ENCODE measurements around the gene RBM15B. TPM values are rescaled to one million over a fixed set of nuclear protein-coding genes. Genes with fewer than 3 reads are reported as not detected.
A peak's percentile ranks its signal among the peaks of the same experiment; 100 is the strongest.

The RBM15B gene, protein sequence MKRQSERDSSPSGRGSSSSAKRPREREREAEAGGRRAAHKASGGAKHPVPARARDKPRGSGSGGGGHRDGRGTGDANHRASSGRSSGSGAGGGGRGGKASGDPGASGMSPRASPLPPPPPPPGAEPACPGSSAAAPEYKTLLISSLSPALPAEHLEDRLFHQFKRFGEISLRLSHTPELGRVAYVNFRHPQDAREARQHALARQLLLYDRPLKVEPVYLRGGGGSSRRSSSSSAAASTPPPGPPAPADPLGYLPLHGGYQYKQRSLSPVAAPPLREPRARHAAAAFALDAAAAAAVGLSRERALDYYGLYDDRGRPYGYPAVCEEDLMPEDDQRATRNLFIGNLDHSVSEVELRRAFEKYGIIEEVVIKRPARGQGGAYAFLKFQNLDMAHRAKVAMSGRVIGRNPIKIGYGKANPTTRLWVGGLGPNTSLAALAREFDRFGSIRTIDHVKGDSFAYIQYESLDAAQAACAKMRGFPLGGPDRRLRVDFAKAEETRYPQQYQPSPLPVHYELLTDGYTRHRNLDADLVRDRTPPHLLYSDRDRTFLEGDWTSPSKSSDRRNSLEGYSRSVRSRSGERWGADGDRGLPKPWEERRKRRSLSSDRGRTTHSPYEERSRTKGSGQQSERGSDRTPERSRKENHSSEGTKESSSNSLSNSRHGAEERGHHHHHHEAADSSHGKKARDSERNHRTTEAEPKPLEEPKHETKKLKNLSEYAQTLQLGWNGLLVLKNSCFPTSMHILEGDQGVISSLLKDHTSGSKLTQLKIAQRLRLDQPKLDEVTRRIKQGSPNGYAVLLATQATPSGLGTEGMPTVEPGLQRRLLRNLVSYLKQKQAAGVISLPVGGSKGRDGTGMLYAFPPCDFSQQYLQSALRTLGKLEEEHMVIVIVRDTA
- polyA plus RNA-seq (2011; rRNA removed) (8.4 and 11.9 TPM in 2 replicates), polyA minus RNA-seq (2011; rRNA and poly(A)+ RNA removed) (13.8 and 18.5 TPM in 2 replicates)

DNA sequence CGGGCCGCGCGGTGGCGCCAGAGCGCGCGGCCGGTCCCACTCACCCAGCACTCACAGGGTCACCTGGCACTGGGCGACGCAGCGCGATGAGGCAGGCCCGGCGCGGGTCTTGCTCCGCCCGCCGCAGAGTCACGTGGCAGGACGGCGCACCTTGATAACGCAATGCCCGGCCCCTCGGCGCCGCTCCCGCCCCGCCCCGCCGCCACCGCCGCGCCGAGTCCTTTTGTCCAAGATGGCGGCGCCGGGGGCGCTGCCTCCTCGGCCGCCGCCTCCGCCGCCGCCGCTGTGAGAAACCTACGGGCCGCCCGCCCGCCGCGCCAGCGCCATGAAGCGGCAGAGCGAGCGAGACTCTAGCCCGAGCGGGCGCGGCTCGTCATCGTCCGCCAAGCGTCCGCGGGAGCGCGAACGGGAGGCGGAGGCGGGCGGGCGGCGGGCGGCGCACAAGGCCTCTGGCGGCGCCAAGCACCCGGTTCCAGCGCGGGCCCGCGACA lies at the start of gene RBM15B:
Gene RBM15B (plus strand): TSS at position 211 of the 491 bp plus-strand sequence. CDS start 115 bp downstream, at position 326.
- TF ChIP-seq, protein P1, sequence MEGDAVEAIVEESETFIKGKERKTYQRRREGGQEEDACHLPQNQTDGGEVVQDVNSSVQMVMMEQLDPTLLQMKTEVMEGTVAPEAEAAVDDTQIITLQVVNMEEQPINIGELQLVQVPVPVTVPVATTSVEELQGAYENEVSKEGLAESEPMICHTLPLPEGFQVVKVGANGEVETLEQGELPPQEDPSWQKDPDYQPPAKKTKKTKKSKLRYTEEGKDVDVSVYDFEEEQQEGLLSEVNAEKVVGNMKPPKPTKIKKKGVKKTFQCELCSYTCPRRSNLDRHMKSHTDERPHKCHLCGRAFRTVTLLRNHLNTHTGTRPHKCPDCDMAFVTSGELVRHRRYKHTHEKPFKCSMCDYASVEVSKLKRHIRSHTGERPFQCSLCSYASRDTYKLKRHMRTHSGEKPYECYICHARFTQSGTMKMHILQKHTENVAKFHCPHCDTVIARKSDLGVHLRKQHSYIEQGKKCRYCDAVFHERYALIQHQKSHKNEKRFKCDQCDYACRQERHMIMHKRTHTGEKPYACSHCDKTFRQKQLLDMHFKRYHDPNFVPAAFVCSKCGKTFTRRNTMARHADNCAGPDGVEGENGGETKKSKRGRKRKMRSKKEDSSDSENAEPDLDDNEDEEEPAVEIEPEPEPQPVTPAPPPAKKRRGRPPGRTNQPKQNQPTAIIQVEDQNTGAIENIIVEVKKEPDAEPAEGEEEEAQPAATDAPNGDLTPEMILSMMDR (IDR thresholded peaks at IDR 0.05; ENCODE audit: insufficient read depth, low read depth, low read length): peak; percentile 90; the same call in 1 of the 2 replicates
- DNase-seq (ENCODE audit: low read depth): peak; percentile 65
- Histone ChIP-seq H3K4me3 (ENCODE audit: low read depth, low read length) (peak within 1 kb of the TSS; percentile 68), H3K36me3 (ENCODE audit: control insufficient read depth, insufficient read depth, low read length) (peaks cover 21% of the 10 kb centered on the region), H3K27me3 (ENCODE audit: control insufficient read depth, insufficient read depth, low read length) (no peaks in the 10 kb centered on the region)
- CTCF ChIA-PET: interaction anchor here (0.7 to 1.4 kb wide), 6 partner anchors 8 to 800 kb away, joined by 3 read pairs; partner anchors contain the start of genes PARP3 and RRP9
- POLR2A ChIA-PET: no interaction called here

DNA sequence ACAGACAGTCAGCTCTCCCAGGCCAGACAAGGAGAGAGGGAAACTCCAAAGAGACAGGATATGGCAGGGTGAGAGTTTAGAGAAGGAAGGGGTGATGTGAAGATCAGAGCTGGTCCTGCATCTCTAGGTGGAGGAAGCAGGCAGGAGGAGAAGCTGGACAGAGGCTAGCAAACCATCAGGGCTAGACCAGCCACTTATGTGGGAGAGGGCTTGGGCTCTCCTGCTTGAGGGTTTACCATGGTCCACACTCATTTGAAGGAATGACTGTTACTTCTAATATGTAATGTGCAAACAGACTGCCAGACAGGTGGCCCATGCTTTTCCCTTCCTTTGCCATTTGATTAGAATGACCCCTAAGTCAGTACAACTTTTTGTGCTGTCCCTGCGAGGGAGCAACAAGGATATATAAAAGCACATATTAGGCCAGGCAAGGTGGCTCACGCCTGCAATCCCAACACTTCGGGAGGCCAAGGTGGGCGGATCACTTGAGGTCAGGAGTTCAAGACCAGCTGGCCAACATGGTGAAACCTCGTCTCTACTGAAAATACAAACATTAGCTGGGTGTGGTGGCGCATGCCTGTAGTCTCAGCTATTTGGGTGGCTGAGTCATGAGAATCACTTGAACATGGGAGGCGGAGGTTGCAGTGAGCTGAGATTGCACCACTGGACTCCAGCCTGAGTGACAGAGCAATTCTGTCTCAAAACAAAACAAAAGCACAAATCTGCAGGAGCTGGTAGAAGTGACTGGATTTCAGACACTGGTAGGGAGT lies 47.0 kb upstream of the RBM15B start:
- POLR2A ChIA-PET: no interaction called here
- TF ChIP-seq, protein P1 (IDR thresholded peaks at IDR 0.05; ENCODE audit: insufficient read depth, low read depth, low read length): no peak
- no peaks in the 10 kb centered on the region for H3K36me3 ChIP-seq (ENCODE audit: control insufficient read depth, insufficient read depth, low read length)
- CTCF ChIA-PET: interaction anchor here (0.9 to 5.4 kb wide), 7 partner anchors 9 to 730 kb away, joined by 3 to 23 read pairs (median 4); no protein-coding TSS in a partner anchor
- DNase-seq (ENCODE audit: low read depth): peak; percentile 39
- H3K27me3 ChIP-seq (ENCODE audit: control insufficient read depth, insufficient read depth, low read length): no peaks in the 10 kb centered on the region
- no peak overlapping the region for H3K4me3 ChIP-seq (ENCODE audit: low read depth, low read length)

DNA sequence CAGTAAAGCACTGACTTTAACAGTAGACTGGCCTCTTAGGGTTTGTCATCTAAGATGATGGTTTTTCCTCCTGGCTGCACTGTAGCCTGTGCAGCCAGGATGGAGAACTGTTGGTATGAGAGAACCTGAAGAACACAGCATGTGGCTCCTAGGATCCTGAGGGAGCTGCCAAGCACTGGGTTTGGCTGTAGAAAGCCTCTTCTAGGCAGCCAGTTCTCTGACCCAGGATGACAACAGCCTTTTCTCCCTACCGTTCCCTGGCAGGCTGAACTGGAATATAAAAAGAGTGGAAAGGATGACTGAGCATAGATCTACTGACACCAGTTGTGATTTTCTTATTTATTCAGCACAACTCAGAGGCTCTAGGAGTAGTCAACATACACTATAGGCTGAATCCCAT lies 40.3 kb upstream of the RBM15B start:
- Histone ChIP-seq H3K4me3 (ENCODE audit: low read depth, low read length) (no peak overlapping the region), H3K36me3 (ENCODE audit: control insufficient read depth, insufficient read depth, low read length) (no peaks in the 10 kb centered on the region), H3K27me3 (ENCODE audit: control insufficient read depth, insufficient read depth, low read length) (no peaks in the 10 kb centered on the region)
- ChIA-PET POLR2A (interaction anchor here (0.6 kb wide), 1 partner anchor 10 kb away, joined by 3 read pairs; no protein-coding TSS in a partner anchor), CTCF (interaction anchor here (0.6 to 1.3 kb wide), 2 partner anchors 10 to 164 kb away, joined by 3 read pairs; no protein-coding TSS in a partner anchor)
- no peak for DNase-seq (ENCODE audit: low read depth)
- TF ChIP-seq, protein P1 (IDR thresholded peaks at IDR 0.05; ENCODE audit: insufficient read depth, low read depth, low read length): no peak

DNA sequence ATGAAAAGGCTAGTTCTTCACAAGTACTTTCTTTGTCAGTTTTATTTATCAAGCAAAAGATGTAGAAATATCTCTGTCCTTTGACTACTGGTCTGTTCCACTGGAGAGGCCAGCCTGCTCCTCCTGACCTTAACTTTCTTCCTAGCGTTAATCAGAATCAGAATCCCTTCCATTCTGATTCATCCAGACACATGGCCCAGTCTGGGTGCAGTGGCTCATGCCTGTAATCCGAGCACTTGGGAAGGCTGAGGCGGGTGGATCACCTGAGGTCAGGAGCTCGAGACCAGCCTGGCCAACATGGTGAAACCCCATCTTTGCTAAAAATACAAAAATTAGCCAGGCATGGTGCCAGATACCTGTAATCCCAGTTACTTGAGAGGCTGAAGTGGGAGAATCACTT lies 38.0 kb upstream of the RBM15B start:
- ChIA-PET POLR2A (no interaction called here), CTCF (interaction anchor here (0.7 to 1.0 kb wide), 2 partner anchors 9 to 19 kb away, joined by 3 to 4 read pairs; no protein-coding TSS in a partner anchor)
- Histone ChIP-seq H3K4me3 (ENCODE audit: low read depth, low read length) (no peak overlapping the region), H3K36me3 (ENCODE audit: control insufficient read depth, insufficient read depth, low read length) (no peaks in the 10 kb centered on the region), H3K27me3 (ENCODE audit: control insufficient read depth, insufficient read depth, low read length) (no peaks in the 10 kb centered on the region)
- TF ChIP-seq, protein P1 (IDR thresholded peaks at IDR 0.05; ENCODE audit: insufficient read depth, low read depth, low read length): no peak
- no peak for DNase-seq (ENCODE audit: low read depth)

Measured in BJ (cell line).